Astrocyte of the cerebellum (primary cell): ENCODE results near the gene ZFY.

Source experiments
- DNase-seq: peaks from one replicate; pipeline ENCODE4 v3.0.0-alpha.2; 2011; ENCODE audit warnings: low read depth
- H3K4me3 ChIP-seq: 2 replicates; pipeline ENCODE4 v1.5.1; 2011; ENCODE audit warnings: mild to moderate bottlenecking, low read depth, low read length, moderate library complexity
- CTCF ChIP-seq: IDR thresholded peaks from 2 replicates; pipeline ENCODE4 v1.5.1; 2012; ENCODE audit warnings: low read length, low read depth, moderate library complexity, mild to moderate bottlenecking; ENCODE audit errors: missing control alignments
- in situ Hi-C: cut with HindIII; loops from 2 replicates; pipeline ENCODE4 v1.10.0; 2017; ENCODE audit warnings: low sequenced_read_pairs

ZFY gene

GRCh38 chrY:3025357-3025756 lies 90.2 kb downstream of the ZFY start:
- H3K4me3 ChIP-seq: no peak overlapping the region
- in situ Hi-C loops: no loop called here
- DNase-seq: no peak
- no peak for TF ChIP-seq CTCF
